SK-N-SH treated with all-trans-retinoic acid at 6 μM for 48 hours (cell line): ENCODE data around the gene ZSCAN25.
A peak's percentile ranks its signal among the peaks of the same experiment; 100 is the strongest.

Source experiments
- ATAC-seq: fragments of 200-7000 bp; cut with Tn5 transposase; 3 replicates; pipeline ENCODE4 v1.9.1; 2020; ENCODE audit warnings: mild to moderate bottlenecking, moderate library complexity
- BACH2 ChIP-seq: fragments of 250-450 bp; sonication (Bioruptor Pico); IDR thresholded peaks from 2 replicates; pipeline ENCODE4 v1.9.0; 2021; ENCODE audit warnings: mild to moderate bottlenecking, borderline replicate concordance
- CSDC2 ChIP-seq: fragments of 250-450 bp; sonication (Bioruptor Pico); IDR thresholded peaks from 2 replicates; pipeline ENCODE4 v1.5.0; 2020; ENCODE audit warnings: mild to moderate bottlenecking, moderate library complexity
- ESRRG ChIP-seq: fragments of 250-450 bp; sonication (Bioruptor Pico); IDR thresholded peaks from 2 replicates; pipeline ENCODE4 v1.6.1; 2021; ENCODE audit warnings: mild to moderate bottlenecking
- GLIS3 ChIP-seq: fragments of 250-450 bp; sonication (Bioruptor Pico); IDR thresholded peaks from 2 replicates; pipeline ENCODE4 v1.5.0; 2020; ENCODE audit warnings: mild to moderate bottlenecking, moderate library complexity
- ISL1 ChIP-seq: fragments of 250-450 bp; sonication (Bioruptor Pico); IDR thresholded peaks from 2 replicates; pipeline ENCODE4 v2.1.2; 2022; ENCODE audit warnings: mild to moderate bottlenecking, moderate library complexity
- OSR1 ChIP-seq: fragments of 250-450 bp; sonication (Bioruptor Pico); IDR thresholded peaks from 2 replicates; pipeline ENCODE4 v1.8.0; 2022; ENCODE audit warnings: moderate library complexity, mild to moderate bottlenecking, inconsistent platforms
- PPARA ChIP-seq: fragments of 250-450 bp; sonication (Bioruptor Pico); IDR thresholded peaks from 2 replicates; pipeline ENCODE4 v1.5.0; 2020; ENCODE audit warnings: mild to moderate bottlenecking, borderline replicate concordance
- RARB ChIP-seq: fragments of 250-450 bp; sonication (Bioruptor Pico); IDR thresholded peaks from 2 replicates; pipeline ENCODE4 v1.8.0; 2021; ENCODE audit warnings: mild to moderate bottlenecking, moderate library complexity
- SNAI2 ChIP-seq: fragments of 250-450 bp; sonication (Bioruptor Pico); IDR thresholded peaks from 2 replicates; pipeline ENCODE4 v1.5.0; 2020; ENCODE audit warnings: mild to moderate bottlenecking, moderate library complexity
- TCF4 ChIP-seq: fragments of 250-450 bp; sonication (Bioruptor Pico); IDR thresholded peaks from 2 replicates; pipeline ENCODE4 v1.8.0; 2021; ENCODE audit warnings: mild to moderate bottlenecking, moderate library complexity, borderline replicate concordance
- TOX ChIP-seq: fragments of 250-450 bp; sonication (Bioruptor Pico); IDR thresholded peaks from 2 replicates; pipeline ENCODE4 v1.8.0; 2021; ENCODE audit warnings: mild to moderate bottlenecking, moderate library complexity, borderline replicate concordance
- ZC3H10 ChIP-seq: fragments of 250-450 bp; sonication (Bioruptor Pico); IDR thresholded peaks from 2 replicates; pipeline ENCODE4 v1.5.1; 2021; ENCODE audit warnings: mild to moderate bottlenecking, moderate library complexity
- ZFP3 ChIP-seq: fragments of 250-450 bp; sonication (Bioruptor Pico); IDR thresholded peaks from 2 replicates; pipeline ENCODE4 v1.5.0; 2020; ENCODE audit warnings: mild to moderate bottlenecking, moderate library complexity
- ZFP30 ChIP-seq: fragments of 450-650 bp; formaldehyde crosslinking; IDR thresholded peaks from 2 replicates; pipeline ENCODE4 v1.5.0; 2022; ENCODE audit warnings: mild to moderate bottlenecking, moderate library complexity
- ZNF565 ChIP-seq: fragments of 450-650 bp; formaldehyde crosslinking; conservative IDR thresholded peaks from 2 replicates; pipeline ENCODE4 v1.5.0; 2020; ENCODE audit warnings: low read depth, mild to moderate bottlenecking, moderate library complexity
- ZNF70 ChIP-seq: fragments of 450-650 bp; formaldehyde crosslinking; IDR thresholded peaks from 2 replicates; pipeline ENCODE4 v1.5.0; 2020; ENCODE audit warnings: mild to moderate bottlenecking, moderate library complexity
- ZNF8 ChIP-seq: fragments of 450-650 bp; formaldehyde crosslinking; IDR thresholded peaks from 2 replicates; pipeline ENCODE4 v1.5.0; 2020; ENCODE audit warnings: mild to moderate bottlenecking, moderate library complexity
- TF ChIP-seq, protein P1 (sequence below): fragments of 250-450 bp; sonication (Bioruptor Pico); IDR thresholded peaks from 2 replicates; pipeline ENCODE4 v1.8.0; 2021; ENCODE audit warnings: low read depth, mild to moderate bottlenecking, moderate library complexity, borderline replicate concordance
- TF ChIP-seq, protein P2 (sequence below): fragments of 250-450 bp; sonication (Bioruptor Pico); IDR thresholded peaks from 2 replicates; pipeline ENCODE4 v1.8.0; 2020; ENCODE audit warnings: mild to moderate bottlenecking, moderate library complexity, borderline replicate concordance
- TF ChIP-seq, protein P3 (sequence below): fragments of 250-450 bp; sonication (Bioruptor Pico); IDR thresholded peaks from 2 replicates; pipeline ENCODE4 v1.5.0; 2020; ENCODE audit warnings: mild to moderate bottlenecking, moderate library complexity
- TF ChIP-seq, protein P4 (sequence below): fragments of 250-450 bp; sonication (Bioruptor Pico); IDR thresholded peaks from 2 replicates; pipeline ENCODE4 v1.5.1; 2020; ENCODE audit warnings: low read depth, mild to moderate bottlenecking, moderate library complexity
- TF ChIP-seq, protein P5 (sequence below): fragments of 250-450 bp; sonication (Bioruptor Pico); IDR thresholded peaks from 2 replicates; pipeline ENCODE4 v1.5.1; 2021; ENCODE audit warnings: mild to moderate bottlenecking, moderate library complexity

Gene ZSCAN25

DNA sequence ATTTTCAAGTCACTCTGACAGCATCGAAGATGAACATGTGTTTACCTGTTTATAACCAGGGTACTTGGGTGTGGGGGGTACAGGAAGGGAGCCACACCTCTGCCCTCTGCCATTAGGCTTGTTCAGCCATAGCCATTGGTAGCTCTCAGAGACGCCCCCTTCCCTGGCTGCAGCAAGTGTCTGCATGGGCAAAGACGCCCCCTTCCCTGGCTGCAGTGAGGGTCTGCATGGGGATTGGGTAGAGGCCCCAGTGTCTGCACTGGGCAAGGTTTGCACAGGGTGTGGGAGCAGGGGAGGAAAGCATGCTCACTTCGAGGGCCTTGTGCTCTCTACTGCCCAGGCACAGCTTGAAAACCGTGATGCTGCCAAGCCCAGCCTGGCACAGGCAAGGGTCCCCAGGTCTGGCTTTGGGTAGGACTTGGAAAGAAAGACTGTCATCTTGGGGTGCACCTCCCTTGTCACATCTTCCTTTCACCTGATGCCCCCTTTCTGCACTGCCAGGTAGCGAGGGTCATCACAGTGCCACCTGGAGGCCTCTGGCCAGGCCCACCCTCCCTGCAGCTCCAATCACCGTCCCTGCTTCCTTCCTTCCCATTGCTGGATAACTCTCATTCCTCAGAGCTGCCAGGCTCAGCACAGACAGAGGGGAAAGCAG is 15.0 kb upstream of the ZSCAN25 start:
- ATAC-seq: peak; percentile 36
- no peak for TF ChIP-seq GLIS3 (CRISPR knock-in tag)
- no peak for TF ChIP-seq CSDC2
- no peak for TF ChIP-seq TOX (CRISPR knock-in tag)
- no peak for TF ChIP-seq ZNF8 (CRISPR knock-in tag)
- no peak for TF ChIP-seq ZNF70 (CRISPR knock-in tag)
- no peak for TF ChIP-seq ZC3H10 (CRISPR knock-in tag)
- TF ChIP-seq ZFP3 (CRISPR knock-in tag): no peak
- no peak for TF ChIP-seq RARB (CRISPR knock-in tag)
- TF ChIP-seq ZNF565: no peak
- TF ChIP-seq TCF4: no peak
- TF ChIP-seq, protein P1, sequence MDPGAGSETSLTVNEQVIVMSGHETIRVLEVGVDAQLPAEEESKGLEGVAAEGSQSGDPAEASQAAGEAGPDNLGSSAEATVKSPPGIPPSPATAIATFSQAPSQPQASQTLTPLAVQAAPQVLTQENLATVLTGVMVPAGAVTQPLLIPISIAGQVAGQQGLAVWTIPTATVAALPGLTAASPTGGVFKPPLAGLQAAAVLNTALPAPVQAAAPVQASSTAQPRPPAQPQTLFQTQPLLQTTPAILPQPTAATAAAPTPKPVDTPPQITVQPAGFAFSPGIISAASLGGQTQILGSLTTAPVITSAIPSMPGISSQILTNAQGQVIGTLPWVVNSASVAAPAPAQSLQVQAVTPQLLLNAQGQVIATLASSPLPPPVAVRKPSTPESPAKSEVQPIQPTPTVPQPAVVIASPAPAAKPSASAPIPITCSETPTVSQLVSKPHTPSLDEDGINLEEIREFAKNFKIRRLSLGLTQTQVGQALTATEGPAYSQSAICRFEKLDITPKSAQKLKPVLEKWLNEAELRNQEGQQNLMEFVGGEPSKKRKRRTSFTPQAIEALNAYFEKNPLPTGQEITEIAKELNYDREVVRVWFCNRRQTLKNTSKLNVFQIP: no peak
- no peak for TF ChIP-seq ESRRG (CRISPR knock-in tag)
- TF ChIP-seq SNAI2 (CRISPR knock-in tag): no peak
- TF ChIP-seq, protein P2, sequence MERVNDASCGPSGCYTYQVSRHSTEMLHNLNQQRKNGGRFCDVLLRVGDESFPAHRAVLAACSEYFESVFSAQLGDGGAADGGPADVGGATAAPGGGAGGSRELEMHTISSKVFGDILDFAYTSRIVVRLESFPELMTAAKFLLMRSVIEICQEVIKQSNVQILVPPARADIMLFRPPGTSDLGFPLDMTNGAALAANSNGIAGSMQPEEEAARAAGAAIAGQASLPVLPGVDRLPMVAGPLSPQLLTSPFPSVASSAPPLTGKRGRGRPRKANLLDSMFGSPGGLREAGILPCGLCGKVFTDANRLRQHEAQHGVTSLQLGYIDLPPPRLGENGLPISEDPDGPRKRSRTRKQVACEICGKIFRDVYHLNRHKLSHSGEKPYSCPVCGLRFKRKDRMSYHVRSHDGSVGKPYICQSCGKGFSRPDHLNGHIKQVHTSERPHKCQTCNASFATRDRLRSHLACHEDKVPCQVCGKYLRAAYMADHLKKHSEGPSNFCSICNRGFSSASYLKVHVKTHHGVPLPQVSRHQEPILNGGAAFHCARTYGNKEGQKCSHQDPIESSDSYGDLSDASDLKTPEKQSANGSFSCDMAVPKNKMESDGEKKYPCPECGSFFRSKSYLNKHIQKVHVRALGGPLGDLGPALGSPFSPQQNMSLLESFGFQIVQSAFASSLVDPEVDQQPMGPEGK (CRISPR knock-in tag): no peak
- TF ChIP-seq OSR1 (CRISPR knock-in tag): no peak
- TF ChIP-seq, protein P3, sequence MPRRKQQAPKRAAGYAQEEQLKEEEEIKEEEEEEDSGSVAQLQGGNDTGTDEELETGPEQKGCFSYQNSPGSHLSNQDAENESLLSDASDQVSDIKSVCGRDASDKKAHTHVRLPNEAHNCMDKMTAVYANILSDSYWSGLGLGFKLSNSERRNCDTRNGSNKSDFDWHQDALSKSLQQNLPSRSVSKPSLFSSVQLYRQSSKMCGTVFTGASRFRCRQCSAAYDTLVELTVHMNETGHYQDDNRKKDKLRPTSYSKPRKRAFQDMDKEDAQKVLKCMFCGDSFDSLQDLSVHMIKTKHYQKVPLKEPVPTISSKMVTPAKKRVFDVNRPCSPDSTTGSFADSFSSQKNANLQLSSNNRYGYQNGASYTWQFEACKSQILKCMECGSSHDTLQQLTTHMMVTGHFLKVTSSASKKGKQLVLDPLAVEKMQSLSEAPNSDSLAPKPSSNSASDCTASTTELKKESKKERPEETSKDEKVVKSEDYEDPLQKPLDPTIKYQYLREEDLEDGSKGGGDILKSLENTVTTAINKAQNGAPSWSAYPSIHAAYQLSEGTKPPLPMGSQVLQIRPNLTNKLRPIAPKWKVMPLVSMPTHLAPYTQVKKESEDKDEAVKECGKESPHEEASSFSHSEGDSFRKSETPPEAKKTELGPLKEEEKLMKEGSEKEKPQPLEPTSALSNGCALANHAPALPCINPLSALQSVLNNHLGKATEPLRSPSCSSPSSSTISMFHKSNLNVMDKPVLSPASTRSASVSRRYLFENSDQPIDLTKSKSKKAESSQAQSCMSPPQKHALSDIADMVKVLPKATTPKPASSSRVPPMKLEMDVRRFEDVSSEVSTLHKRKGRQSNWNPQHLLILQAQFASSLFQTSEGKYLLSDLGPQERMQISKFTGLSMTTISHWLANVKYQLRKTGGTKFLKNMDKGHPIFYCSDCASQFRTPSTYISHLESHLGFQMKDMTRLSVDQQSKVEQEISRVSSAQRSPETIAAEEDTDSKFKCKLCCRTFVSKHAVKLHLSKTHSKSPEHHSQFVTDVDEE (CRISPR knock-in tag): no peak
- TF ChIP-seq, protein P4, sequence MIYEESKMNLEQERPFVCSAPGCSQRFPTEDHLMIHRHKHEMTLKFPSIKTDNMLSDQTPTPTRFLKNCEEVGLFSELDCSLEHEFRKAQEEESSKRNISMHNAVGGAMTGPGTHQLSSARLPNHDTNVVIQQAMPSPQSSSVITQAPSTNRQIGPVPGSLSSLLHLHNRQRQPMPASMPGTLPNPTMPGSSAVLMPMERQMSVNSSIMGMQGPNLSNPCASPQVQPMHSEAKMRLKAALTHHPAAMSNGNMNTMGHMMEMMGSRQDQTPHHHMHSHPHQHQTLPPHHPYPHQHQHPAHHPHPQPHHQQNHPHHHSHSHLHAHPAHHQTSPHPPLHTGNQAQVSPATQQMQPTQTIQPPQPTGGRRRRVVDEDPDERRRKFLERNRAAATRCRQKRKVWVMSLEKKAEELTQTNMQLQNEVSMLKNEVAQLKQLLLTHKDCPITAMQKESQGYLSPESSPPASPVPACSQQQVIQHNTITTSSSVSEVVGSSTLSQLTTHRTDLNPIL (CRISPR knock-in tag): no peak
- TF ChIP-seq, protein P5, sequence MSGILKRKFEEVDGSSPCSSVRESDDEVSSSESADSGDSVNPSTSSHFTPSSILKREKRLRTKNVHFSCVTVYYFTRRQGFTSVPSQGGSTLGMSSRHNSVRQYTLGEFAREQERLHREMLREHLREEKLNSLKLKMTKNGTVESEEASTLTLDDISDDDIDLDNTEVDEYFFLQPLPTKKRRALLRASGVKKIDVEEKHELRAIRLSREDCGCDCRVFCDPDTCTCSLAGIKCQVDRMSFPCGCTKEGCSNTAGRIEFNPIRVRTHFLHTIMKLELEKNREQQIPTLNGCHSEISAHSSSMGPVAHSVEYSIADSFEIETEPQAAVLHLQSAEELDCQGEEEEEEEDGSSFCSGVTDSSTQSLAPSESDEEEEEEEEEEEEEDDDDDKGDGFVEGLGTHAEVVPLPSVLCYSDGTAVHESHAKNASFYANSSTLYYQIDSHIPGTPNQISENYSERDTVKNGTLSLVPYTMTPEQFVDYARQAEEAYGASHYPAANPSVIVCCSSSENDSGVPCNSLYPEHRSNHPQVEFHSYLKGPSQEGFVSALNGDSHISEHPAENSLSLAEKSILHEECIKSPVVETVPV (CRISPR knock-in tag): no peak
- no peak for TF ChIP-seq BACH2

DNA sequence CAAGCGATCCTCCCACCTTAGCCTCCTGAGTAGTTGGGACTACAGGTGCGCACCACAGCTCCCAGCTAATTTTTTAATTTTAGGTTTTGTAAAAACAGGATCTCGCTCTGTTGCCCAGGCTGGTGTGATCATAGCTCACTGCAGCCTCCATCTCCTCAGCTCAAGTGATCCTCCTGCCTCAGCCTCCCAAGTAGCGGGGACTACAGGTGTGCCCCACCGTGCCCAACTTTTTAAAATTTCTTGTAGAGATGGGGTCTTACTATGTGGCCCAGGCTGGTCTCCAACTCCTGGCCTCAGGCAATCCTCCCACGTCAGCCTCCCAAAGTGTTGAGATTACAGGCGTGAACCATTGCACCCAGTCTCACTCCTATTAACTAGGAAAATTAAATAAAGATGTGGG is 11.2 kb upstream of the ZSCAN25 start:
- TF ChIP-seq, protein P4 (CRISPR knock-in tag): no peak
- no peak for TF ChIP-seq TOX (CRISPR knock-in tag)
- no peak for TF ChIP-seq BACH2
- TF ChIP-seq PPARA (CRISPR knock-in tag): no peak
- TF ChIP-seq, protein P5 (CRISPR knock-in tag): no peak
- no peak for TF ChIP-seq GLIS3 (CRISPR knock-in tag)
- TF ChIP-seq ZFP30 (CRISPR knock-in tag): no peak
- no peak for TF ChIP-seq ZNF70 (CRISPR knock-in tag)
- TF ChIP-seq ISL1 (CRISPR knock-in tag): no peak
- TF ChIP-seq ESRRG (CRISPR knock-in tag): no peak
- ATAC-seq: no peak
